CD14-positive monocyte (primary cell): ENCODE data around the gene SCAPER. TPM values are rescaled to one million over a fixed set of nuclear protein-coding genes. Genes with fewer than 3 reads are reported as not detected.
A peak's percentile ranks its signal among the peaks of the same experiment; 100 is the strongest.

Source experiments
- DNase-seq, 3 donors: peaks; one replicate each; pipeline ENCODE4 v3.0.0-alpha.2; 2011 to 2022
- H2AFZ ChIP-seq: 2 replicates; pipeline ENCODE4 v1.6.0; 2012; ENCODE audit warnings: mild to moderate bottlenecking, low read depth, low read length, inconsistent platforms; ENCODE audit not compliant: insufficient read depth, poor library complexity, severe bottlenecking
- H3K27ac ChIP-seq, 2 donors: 1 replicate in 1 of 2; 2 replicates in 1 of 2; pipeline ENCODE4 v1.5.1; 2012 to 2013; ENCODE audit warnings: low read length in 2 of 2, control low read depth in 1 of 2, inconsistent platforms in 1 of 2, low read depth in 1 of 2, mild to moderate bottlenecking in 1 of 2
- H3K27me3 ChIP-seq, 2 donors: one replicate each; pipeline versions ENCODE4 v1.6.0 to v1.6.1; 2011 to 2013; ENCODE audit warnings: low read length in 2 of 2; ENCODE audit not compliant: control insufficient read depth in 2 of 2, insufficient read depth in 2 of 2
- H3K36me3 ChIP-seq, 2 donors: replicated peaks in 1 of 2; 1 replicate in 1 of 2; 2 replicates in 1 of 2; pipeline versions ENCODE4 v1.5.1 to v1.6.1; 2012 to 2013; ENCODE audit warnings: low read length in 2 of 2, control low read depth in 1 of 2, inconsistent platforms in 1 of 2, mild to moderate bottlenecking in 1 of 2; ENCODE audit not compliant: insufficient read depth in 2 of 2, control insufficient read depth in 1 of 2
- H3K4me1 ChIP-seq, 2 donors: 1 replicate in 1 of 2; 2 replicates in 1 of 2; pipeline versions ENCODE4 v1.5.1 to v1.6.1; 2012 to 2013; ENCODE audit warnings: low read length in 2 of 2, control low read depth in 1 of 2, inconsistent platforms in 1 of 2, mild to moderate bottlenecking in 1 of 2, moderate library complexity in 1 of 2; ENCODE audit not compliant: insufficient read depth in 2 of 2, control insufficient read depth in 1 of 2
- H3K4me2 ChIP-seq: replicated peaks from 2 replicates; pipeline ENCODE3; 2012; ENCODE audit warnings: low read length, moderate library complexity, mild to moderate bottlenecking; ENCODE audit not compliant: poor library complexity, severe bottlenecking; ENCODE audit errors: extremely low read depth
- H3K4me3 ChIP-seq, 3 experiments: fragments of 200-600 bp in 1 of 3; sonication (generic) in 1 of 3; replicated peaks in 1 of 3; 1 replicate in 2 of 3; 2 replicates in 1 of 3; pipeline ENCODE4 v1.5.1; 2011 to 2013; ENCODE audit warnings: low read length in 3 of 3, mild to moderate bottlenecking in 3 of 3, control low read depth in 2 of 3, low read depth in 2 of 3, inconsistent platforms in 1 of 3, moderate library complexity in 1 of 3
- H3K79me2 ChIP-seq: 2 replicates; pipeline ENCODE4 v1.6.0; 2012; ENCODE audit warnings: mild to moderate bottlenecking, control low read depth, inconsistent platforms, low read length, moderate library complexity; ENCODE audit not compliant: insufficient read depth
- H3K9ac ChIP-seq: 2 replicates; pipeline ENCODE4 v1.6.0; 2017; ENCODE audit warnings: low read length, mild to moderate bottlenecking; ENCODE audit not compliant: insufficient read depth, poor library complexity, severe bottlenecking
- H3K9me3 ChIP-seq, 2 donors: replicated peaks in 1 of 2; 1 replicate in 1 of 2; 2 replicates in 1 of 2; pipeline versions ENCODE4 v1.5.1 to v1.6.1; 2012 to 2013; ENCODE audit warnings: low read length in 2 of 2, control low read depth in 1 of 2; ENCODE audit not compliant: control insufficient read depth in 1 of 2, insufficient read depth in 1 of 2
- H4K20me1 ChIP-seq: 2 replicates; pipeline ENCODE4 v1.6.0; 2012; ENCODE audit warnings: mild to moderate bottlenecking, low read length, control low read depth, moderate library complexity; ENCODE audit not compliant: insufficient read depth
- H3K27ac Mint-ChIP-seq, 7 donors: one replicate each; pipeline ENCODE4 v1.8.0; 2020; ENCODE audit warnings: mild to moderate bottlenecking in 7 of 7, mixed read lengths in 7 of 7, moderate library complexity in 6 of 7, inconsistent platforms in 2 of 7
- H3K27me3 Mint-ChIP-seq, 3 donors: one replicate each; pipeline ENCODE4 v1.8.0; 2021 to 2022; ENCODE audit warnings: low read depth in 3 of 3, mild to moderate bottlenecking in 3 of 3, mixed read lengths in 3 of 3, moderate library complexity in 3 of 3, inconsistent platforms in 1 of 3
- H3K36me3 Mint-ChIP-seq, 2 donors: one replicate each; pipeline ENCODE4 v1.8.0; 2020; ENCODE audit warnings: mixed read lengths in 2 of 2, inconsistent platforms in 1 of 2, mild to moderate bottlenecking in 1 of 2
- H3K4me1 Mint-ChIP-seq: one replicate; pipeline ENCODE4 v1.8.0; 2020; ENCODE audit warnings: mild to moderate bottlenecking, mixed read lengths
- H3K4me3 Mint-ChIP-seq, 2 donors: one replicate each; pipeline ENCODE4 v1.8.0; 2020; ENCODE audit warnings: mild to moderate bottlenecking in 2 of 2, mixed read lengths in 2 of 2, moderate library complexity in 1 of 2
- H3K9me3 Mint-ChIP-seq, 7 donors: one replicate each; pipeline ENCODE4 v1.8.0; 2020 to 2022; ENCODE audit warnings: mixed read lengths in 7 of 7, mild to moderate bottlenecking in 6 of 7, moderate library complexity in 6 of 7, inconsistent platforms in 2 of 7
- CTCF ChIP-seq: fragments of 200-600 bp; IDR thresholded peaks from one replicate; pipeline ENCODE4 v1.8.0; 2022; ENCODE audit warnings: antibody characterized with exemption, mild to moderate bottlenecking
- WGBS: methylation state at CpG from one replicate; pipeline ENCODE4 v1.1.5; 2013; ENCODE audit warnings: missing lambda C conversion rate; ENCODE audit not compliant: insufficient coverage; 5-methylcytosine and 5-hydroxymethylcytosine counted together
- intact Hi-C, 2 donors: fragments of 100-400 bp; cut with micrococcal nuclease; formaldehyde crosslinking; loops; one replicate each; pipeline versions ENCODE4 v1.15.0 to v1.15.1; 2023
- polyA plus RNA-seq, 3 donors: library from polyadenylated mRNA; depleted of rRNA in 1 of 3; unstranded in 2 of 3; stranded (reverse) in 1 of 3; fragments of 300-500 nt in 2 of 3; fragments of >200 nt in 1 of 3; fragmentation: Illumina TruSeq in 2 of 3; gene quantifications; 1 replicate in 2 of 3; 2 replicates in 1 of 3; pipeline ENCODE4 v1.2.3, GENCODE V29; 2012 to 2021

Gene SCAPER
- polyA plus RNA-seq, 3 donors, result 2.5 to 5.4 (median 4.2) TPM

GRCh38 chr15:76776969-76777368 lies 128.2 kb downstream of the SCAPER start:
- Histone ChIP-seq H3K9me3 (peaks cover 12 to 21% of the 10 kb centered on the region in 2 donors), H3K4me2 (no peak overlapping the region), H3K36me3 (peaks cover 7 to 18% of the 10 kb centered on the region in 2 donors), H3K79me2 (no peaks in the 10 kb centered on the region), H3K27me3 (no peaks in the 10 kb centered on the region), H3K4me1 (no peaks in the 10 kb centered on the region), H3K9ac (no peak overlapping the region), H2AFZ (no peak overlapping the region), H3K27ac (no peak overlapping the region), H4K20me1 (no peaks in the 10 kb centered on the region), H3K4me3 (no peak overlapping the region)
- Mint-ChIP-seq H3K27ac (no peak overlapping the region), H3K9me3 (peaks cover 7 to 22% (median 18%) of the 10 kb centered on the region in 7 donors), H3K27me3 (no peaks in the 10 kb centered on the region), H3K4me3 (no peak overlapping the region), H3K4me1 (no peaks in the 10 kb centered on the region), H3K36me3 (peaks cover 27 to 42% of the 10 kb centered on the region in 2 donors)
- no peak for DNase-seq
- no peak for TF ChIP-seq CTCF
- intact Hi-C loops, result no loop called here

DNA sequence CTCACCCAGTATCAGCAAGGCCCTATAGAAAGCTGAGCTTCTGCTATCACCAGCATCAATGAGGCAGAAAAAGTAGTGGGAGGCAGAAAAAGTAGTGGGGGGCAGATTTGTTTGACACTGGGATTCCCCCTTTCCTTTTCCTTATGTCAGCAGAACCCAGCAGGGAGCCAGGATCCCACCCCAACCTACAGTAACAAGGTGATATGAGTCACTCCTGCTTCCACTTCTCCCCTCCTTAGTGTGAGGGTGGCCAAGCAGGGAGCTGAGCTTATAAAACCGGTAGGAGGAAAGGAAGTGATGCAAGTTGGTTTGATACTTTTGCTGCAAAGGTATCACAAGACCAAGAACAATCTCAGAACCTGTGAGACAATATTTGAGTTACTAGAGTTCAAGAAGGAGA lies 128.7 kb downstream of the SCAPER start:
- peak overlapping the region in 1 of 7 donors; percentile 50 for H3K27ac Mint-ChIP-seq
- H3K27me3 Mint-ChIP-seq, result no peaks in the 10 kb centered on the region
- H3K4me2 ChIP-seq, result no peak overlapping the region
- no peak overlapping the region for H2AFZ ChIP-seq
- H3K79me2 ChIP-seq, result no peaks in the 10 kb centered on the region
- H3K9me3 Mint-ChIP-seq, result peaks cover 7 to 22% (median 17%) of the 10 kb centered on the region in 7 donors
- WGBS, result no CpG with 5 or more reads among the region's 1 CpG
- H3K4me3 ChIP-seq, result no peak overlapping the region
- H3K9me3 ChIP-seq, result peaks cover 12 to 21% of the 10 kb centered on the region in 2 donors
- H3K27ac ChIP-seq, result no peak overlapping the region
- no peak overlapping the region for H3K4me3 Mint-ChIP-seq
- peaks cover 28 to 38% of the 10 kb centered on the region in 2 donors for H3K36me3 Mint-ChIP-seq
- no peaks in the 10 kb centered on the region for H4K20me1 ChIP-seq
- H3K27me3 ChIP-seq, result no peaks in the 10 kb centered on the region
- DNase-seq, result no peak
- H3K4me1 Mint-ChIP-seq, result no peaks in the 10 kb centered on the region
- no peak for TF ChIP-seq CTCF
- H3K9ac ChIP-seq, result no peak overlapping the region
- H3K36me3 ChIP-seq, result peaks cover 7 to 18% of the 10 kb centered on the region in 2 donors
- intact Hi-C loops, result no loop called here
- no peaks in the 10 kb centered on the region for H3K4me1 ChIP-seq
